Activated T-helper 1 cell treated with anti-CD3 and anti-CD28 coated beads, Interleukin-12 subunit alpha, Interleukin-12 subunit beta, Interleukin-2, Interleukin-4 antibody, amounts not matched to agents 30 ng/mL and 10 ng/mL and 1 ng/mL, durations not matched to agents 14 hours and 24 hours and 36 hours (primary cell): ENCODE measurements around the gene SOX21. TPM values are rescaled to one million over a fixed set of nuclear protein-coding genes. Genes with fewer than 3 reads are reported as not detected.

Experiments used
- DNase-seq: peaks from one replicate; pipeline ENCODE4 v3.0.0; 2021; ENCODE audit warnings: low spot score
- H3K27ac Mint-ChIP-seq: one replicate; pipeline ENCODE4 v1.8.0; 2021; ENCODE audit warnings: mild to moderate bottlenecking, mixed read lengths
- H3K27me3 Mint-ChIP-seq: one replicate; pipeline ENCODE4 v1.8.0; 2022; ENCODE audit warnings: mild to moderate bottlenecking, moderate library complexity, mixed read lengths; ENCODE audit not compliant: insufficient read depth
- H3K36me3 Mint-ChIP-seq: one replicate; pipeline ENCODE4 v1.8.0; 2021; ENCODE audit warnings: low read depth, mixed read lengths
- H3K4me1 Mint-ChIP-seq: one replicate; pipeline ENCODE4 v1.8.0; 2021; ENCODE audit warnings: low read depth, mixed read lengths
- H3K4me3 Mint-ChIP-seq: one replicate; pipeline ENCODE4 v1.8.0; 2021; ENCODE audit warnings: mild to moderate bottlenecking, moderate library complexity, mixed read lengths
- H3K9me3 Mint-ChIP-seq: one replicate; pipeline ENCODE4 v1.8.0; 2021; ENCODE audit warnings: mixed read lengths
- intact Hi-C: fragments of 100-400 bp; cut with micrococcal nuclease; formaldehyde crosslinking; loops from one replicate; pipeline ENCODE4 v1.15.1; 2024
- total RNA-seq: library from RNA; stranded (reverse); gene quantifications from 2 replicates; pipeline ENCODE4 v1.2.3, GENCODE V29; 2022

SOX21 gene
- total RNA-seq, 1 donor from 2014 or later: not detected

GRCh38 chr13:94661406-94661805 lies 50.9 kb downstream of the SOX21 start:
- H3K4me1 Mint-ChIP-seq: peaks cover 50% of the 10 kb centered on the region

GRCh38 chr13:94660695-94661326 lies 51.5 kb downstream of the SOX21 start:
- H3K4me1 Mint-ChIP-seq: peaks cover 51% of the 10 kb centered on the region
- H3K27me3 Mint-ChIP-seq: peaks cover 8% of the 10 kb centered on the region
- H3K27ac Mint-ChIP-seq: no peak overlapping the region
- H3K9me3 Mint-ChIP-seq: peaks cover 4% of the 10 kb centered on the region
- no peak for DNase-seq
- no peak overlapping the region for H3K4me3 Mint-ChIP-seq
- intact Hi-C loops: loop anchor here (2.0 to 10.0 kb wide), 2 partner anchors 44 to 644 kb away; partner anchors contain the start of gene ABCC4
- H3K36me3 Mint-ChIP-seq: no peaks in the 10 kb centered on the region

More at GRCh38 chr13:94661406-94661805, 50.9 kb downstream of the SOX21 start:
- no peak for DNase-seq
- Mint-ChIP-seq H3K9me3 (peaks cover 9% of the 10 kb centered on the region), H3K27me3 (peaks cover 8% of the 10 kb centered on the region), H3K27ac (no peak overlapping the region), H3K36me3 (no peaks in the 10 kb centered on the region), H3K4me3 (no peak overlapping the region)
- intact Hi-C loops: loop anchor here (2.0 to 10.0 kb wide), 2 partner anchors 43 to 643 kb away; partner anchors contain the start of gene ABCC4

Other genes starting within 250 kb of the SOX21 start
- gene DCT, start 232.9 kb downstream of the SOX21 start, total RNA-seq: not detected in 2 replicates
- gene TGDS, start 116.4 kb downstream of the SOX21 start, total RNA-seq: 29.7 TPM in 2 replicates
- gene GPR180, start 110.7 kb downstream of the SOX21 start, total RNA-seq: 9.6 and 11.1 TPM in 2 replicates